HepG2 (cell line): ENCODE data around the gene PRKG1. TPM values are rescaled to one million over a fixed set of nuclear protein-coding genes. Genes with fewer than 3 reads are reported as not detected.

ENCODE experiments used
- ATAC-seq: fragments of 200-7000 bp; cut with Tn5 transposase; 3 replicates; pipeline ENCODE4 v1.9.1; 2020; ENCODE audit warnings: mild to moderate bottlenecking, moderate library complexity
- BruUV-seq: library from RNA; stranded (reverse); fragments of 400-500 nt; replicated peaks from 2 replicates; lab custom pipeline; 2021; lab: Mats Ljungman, UMichigan
- CTCF ChIA-PET: fragments of 300-600 bp; formaldehyde crosslinking; extraction: SDS; loops from one replicate; lab custom pipeline; 2021; ENCODE audit warnings: low total read pairs, inconsistent platforms, low intra/inter-chr PET ratio; lab: Yijun Ruan, JAX
- POLR2A ChIA-PET: fragments of 350-600 bp; sonication (Branson Sonifier 250); formaldehyde crosslinking; loops from one replicate; lab custom pipeline; 2020; ENCODE audit warnings: antibody characterized with exemption, inconsistent platforms; lab: Yijun Ruan, JAX
- DNase-seq: peaks from one replicate; pipeline ENCODE4 v3.0.0-alpha.2; 2015; ENCODE audit warnings: low spot score
- FAIRE-seq: peaks from 3 replicates; lab custom pipeline; 2011; peaks lifted over from hg19 to GRCh38; lab: Jason Lieb, UNC
- H2AFZ ChIP-seq: one replicate; pipeline ENCODE4 v1.6.1; 2011; ENCODE audit warnings: low read length, inconsistent platforms
- H3K27ac ChIP-seq: fragments of 300-600 bp; 3 replicates; pipeline ENCODE4 v1.8.0; 2011; ENCODE audit warnings: mixed run types, mild to moderate bottlenecking, mixed read lengths, low read length, inconsistent platforms; ENCODE audit not compliant: insufficient read depth; ENCODE audit errors: extremely low read length
- H3K27me3 ChIP-seq, 2 experiments: fragments of 200-600 bp in 1 of 2; 2 replicates in 1 of 2; 3 replicates in 1 of 2; pipeline versions ENCODE4 v1.6.0 to v1.8.0; 2011; ENCODE audit warnings: low read length in 2 of 2, mild to moderate bottlenecking in 2 of 2, moderate library complexity in 2 of 2, inconsistent platforms in 1 of 2; ENCODE audit not compliant: insufficient read depth in 2 of 2, control insufficient read depth in 1 of 2
- H3K36me3 ChIP-seq, 2 experiments: fragments of 200-600 bp in 1 of 2; replicated peaks in 1 of 2; 2 replicates in 1 of 2; 3 replicates in 1 of 2; pipeline versions ENCODE4 v1.5.1 to v1.8.0; 2011; ENCODE audit warnings: low read length in 2 of 2, inconsistent platforms in 1 of 2; ENCODE audit not compliant: insufficient read depth in 2 of 2, control insufficient read depth in 1 of 2
- H3K4me1 ChIP-seq: 2 replicates; pipeline ENCODE4 v1.5.1; 2012; ENCODE audit warnings: low read length, inconsistent platforms; ENCODE audit not compliant: insufficient read depth
- H3K4me2 ChIP-seq: 2 replicates; pipeline ENCODE4 v1.6.0; 2011; ENCODE audit warnings: low read depth, low read length, inconsistent platforms
- H3K4me3 ChIP-seq, 3 experiments: fragments of 200-600 bp in 1 of 3; sonication (generic), shearing (Covaris generic) in 1 of 3; replicated peaks in 1 of 3; 2 replicates each; pipeline ENCODE4 v1.5.1; 2011 to 2016; ENCODE audit warnings: low read length in 3 of 3, inconsistent platforms in 2 of 3, low read depth in 2 of 3, mild to moderate bottlenecking in 2 of 3, control low read depth in 1 of 3, mixed read lengths in 1 of 3; ENCODE audit not compliant: insufficient read depth in 1 of 3
- H3K79me2 ChIP-seq: one replicate; pipeline ENCODE4 v1.6.1; 2011; ENCODE audit warnings: low read length, inconsistent platforms; ENCODE audit not compliant: insufficient read depth
- H3K9ac ChIP-seq: 2 replicates; pipeline ENCODE4 v1.6.0; 2011; ENCODE audit warnings: mild to moderate bottlenecking, low read depth, low read length, inconsistent platforms; ENCODE audit not compliant: insufficient read depth
- H3K9me3 ChIP-seq: 2 replicates; pipeline ENCODE4 v1.5.1; 2012; ENCODE audit warnings: mild to moderate bottlenecking, low read length
- H4K20me1 ChIP-seq: 2 replicates; pipeline ENCODE4 v1.6.0; 2011; ENCODE audit warnings: inconsistent platforms, mild to moderate bottlenecking, low read length, moderate library complexity; ENCODE audit not compliant: insufficient read depth
- CREM ChIP-seq, 2 experiments: sonication (generic) in 1 of 2; formaldehyde crosslinking in 1 of 2; IDR thresholded peaks; 2 replicates each; pipeline versions ENCODE4 v1.4.0 to v1.6.1; 2016 to 2020; ENCODE audit warnings: antibody characterized with exemption in 1 of 2, mild to moderate bottlenecking in 1 of 2, missing genetic modification reagents in 1 of 2
- HDAC2 ChIP-seq: sonication (generic); formaldehyde crosslinking; IDR thresholded peaks from 2 replicates; pipeline ENCODE4 v1.4.0; 2020; ENCODE audit warnings: missing genetic modification reagents
- KLF13 ChIP-seq: sonication (generic); formaldehyde crosslinking; IDR thresholded peaks from 2 replicates; pipeline ENCODE4 v1.4.0; 2020; ENCODE audit warnings: mild to moderate bottlenecking, missing genetic modification reagents
- MLLT10 ChIP-seq: sonication (generic); formaldehyde crosslinking; IDR thresholded peaks from 2 replicates; pipeline ENCODE4 v1.4.0; 2020; ENCODE audit warnings: missing genetic modification reagents
- SP2 ChIP-seq: sonication (generic); formaldehyde crosslinking; IDR thresholded peaks from 2 replicates; pipeline ENCODE4 v1.5.1; 2020; ENCODE audit warnings: mild to moderate bottlenecking, missing genetic modification reagents
- TBX3 ChIP-seq: fragments of 450-650 bp; IDR thresholded peaks from 2 replicates; pipeline ENCODE4 v1.6.1; 2017; ENCODE audit warnings: antibody characterized with exemption, mild to moderate bottlenecking, inconsistent platforms, borderline replicate concordance
- THAP7 ChIP-seq: sonication (generic); formaldehyde crosslinking; IDR thresholded peaks from 2 replicates; pipeline ENCODE4 v1.8.1; 2023; ENCODE audit warnings: mild to moderate bottlenecking, missing genetic modification reagents
- ZNF589 ChIP-seq: sonication (generic); formaldehyde crosslinking; conservative IDR thresholded peaks from 2 replicates; pipeline ENCODE4 v1.8.0; 2022; ENCODE audit warnings: mild to moderate bottlenecking, moderate library complexity, missing genetic modification reagents
- ZNF629 ChIP-seq: sonication (generic); formaldehyde crosslinking; conservative IDR thresholded peaks from 2 replicates; pipeline ENCODE4 v1.5.0; 2020; ENCODE audit warnings: missing genetic modification reagents
- ZNF891 ChIP-seq: sonication (generic); formaldehyde crosslinking; IDR thresholded peaks from 2 replicates; pipeline ENCODE4 v1.5.0; 2020; ENCODE audit warnings: mild to moderate bottlenecking, missing genetic modification reagents
- WGBS: methylation state at CpG from one replicate; pipeline ENCODE4 v1.1.6; 2017; ENCODE audit warnings: low lambda C conversion rate; 5-methylcytosine and 5-hydroxymethylcytosine counted together
- in situ Hi-C: cut with HindIII; loops from 2 replicates; pipeline ENCODE4 v1.10.0; 2017; ENCODE audit warnings: low pct_unique_long_range_greater_than_20kb; ENCODE audit not compliant: extremely low pct_ligation_motif_present
- intact Hi-C: fragments of 100-400 bp; cut with micrococcal nuclease; formaldehyde crosslinking; loops from one replicate; pipeline ENCODE4 v1.10.0; 2022; ENCODE audit not compliant: unreplicated experiment
- polyA plus RNA-seq, 8 experiments: library from polyadenylated mRNA; depleted of rRNA in 3 of 8; stranded (reverse) in 7 of 8; unstranded in 1 of 8; fragments of >200 nt; fragmentation: Illumina TruSeq in 4 of 8; extraction: Trizol in 4 of 8; gene quantifications; 2 replicates each; pipeline versions ENCODE4 v1.2.1 to v1.2.3, GENCODE V29; 2011 to 2016; ENCODE audit warnings: low read depth in 4 of 8, missing spikeins in 1 of 8, mixed read lengths in 1 of 8; ENCODE audit not compliant: insufficient read depth in 1 of 8
- total RNA-seq, 5 experiments: library from RNA; depleted of rRNA; stranded (reverse); fragments of >200 nt; fragmentation: Illumina TruSeq; extraction: Trizol; gene quantifications; 2 replicates each; pipeline ENCODE4 v1.2.3, GENCODE V29; 2016; ENCODE audit warnings: low read depth in 1 of 5

The PRKG1 gene
- total and polyA plus RNA-seq, 2 of the 13 experiments (the other 11 are each of a cell fraction or from before 2014, with no cell fraction given): 0.01 TPM; not detected in 1

GRCh38 chr10:51358227-51358626, 283.9 kb downstream of the PRKG1 start:
- CTCF ChIA-PET: no interaction called here
- Histone ChIP-seq H3K4me2 (no peak overlapping the region), H3K9me3 (no peaks in the 10 kb centered on the region), H3K9ac (no peak overlapping the region), H3K27ac (no peak overlapping the region), H4K20me1 (no peaks in the 10 kb centered on the region), H3K27me3 (no peaks in the 10 kb centered on the region), H3K36me3 (no peaks in the 10 kb centered on the region), H3K4me1 (no peaks in the 10 kb centered on the region)
- intact Hi-C loops: no loop called here
- no peak for DNase-seq
- BruUV-seq: no TSS peak
- TF ChIP-seq ZNF589 (CRISPR knock-in tag) (no peak), SP2 (CRISPR knock-in tag) (no peak)
- TF ChIP-seq, all 625 proteins: peak for 0
- Histone ChIP-seq H2AFZ (no peak overlapping the region), H3K4me3 (no peak overlapping the region), H3K79me2 (no peaks in the 10 kb centered on the region)
- ATAC-seq (no peak), FAIRE-seq (no peak)
- POLR2A ChIA-PET: no interaction called here
- in situ Hi-C loops: no loop called here

- H3K79me2 ChIP-seq: no peaks in the 10 kb centered on the region
- 8% methylated on average over 4 of the region's 4 CpGs for WGBS
- H3K4me3 ChIP-seq: no peak overlapping the region
- ATAC-seq (no peak), DNase-seq (no peak), FAIRE-seq (no peak)
- no peaks in the 10 kb centered on the region for H3K9me3 ChIP-seq
- intact Hi-C loops (no loop called here), in situ Hi-C loops (no loop called here)
- ChIA-PET POLR2A (no interaction called here), CTCF (no interaction called here)
- TF ChIP-seq KLF13 (CRISPR knock-in tag) (no peak), THAP7 (CRISPR knock-in tag) (no peak), CREM (IDR thresholded peaks at IDR 0.05) (no peak), CREM (CRISPR knock-in tag; IDR thresholded peaks at IDR 0.05) (no peak), MLLT10 (no peak), ZNF629 (CRISPR knock-in tag) (no peak), TBX3 (no peak), ZNF589 (CRISPR knock-in tag) (no peak), ZNF891 (CRISPR knock-in tag) (no peak), HDAC2 (CRISPR knock-in tag) (no peak)
- H3K27ac ChIP-seq: no peak overlapping the region
- H3K36me3 ChIP-seq: no peaks in the 10 kb centered on the region
- H4K20me1 ChIP-seq: no peaks in the 10 kb centered on the region
- no peak overlapping the region for H3K4me2 ChIP-seq
- no peak overlapping the region for H2AFZ ChIP-seq
- BruUV-seq: no TSS peak
- H3K9ac ChIP-seq: no peak overlapping the region
- H3K27me3 ChIP-seq: no peaks in the 10 kb centered on the region
- H3K4me1 ChIP-seq: no peaks in the 10 kb centered on the region
Observed at GRCh38 chr10:51363415-51363814, 289.1 kb downstream of the PRKG1 start.
